ENCODE data around the gene CELSR1.
"Not testable (repeated sequence)": the region's sequence is repeated elsewhere in the genome, so short reads cannot be mapped to it uniquely, and the experiment has no call there.

CELSR1 gene

GRCh38 chr22:46415776-46416519 lies 121.5 kb downstream of the CELSR1 start:
- Mint-ChIP-seq H3K36me3 (no peaks in the 10 kb centered on the region), H3K27ac (no peak overlapping the region), H3K4me1 (no peaks in the 10 kb centered on the region), H3K27me3 (no peaks in the 10 kb centered on the region), H3K4me3 (no peak overlapping the region), H3K9me3 (no peaks in the 10 kb centered on the region)
- no peak for DNase-seq
- CTCF ChIA-PET = no interaction called here

GRCh38 chr22:46414704-46415103 lies 122.7 kb downstream of the CELSR1 start:
- Mint-ChIP-seq H3K36me3 (no peaks in the 10 kb centered on the region), H3K4me1 (no peaks in the 10 kb centered on the region), H3K4me3 (no peak overlapping the region), H3K27me3 (no peaks in the 10 kb centered on the region), H3K27ac (no peak overlapping the region), H3K9me3 (no peaks in the 10 kb centered on the region)
- DNase-seq = no peak
- CTCF ChIA-PET = no interaction called here

GRCh38 chr22:46413725-46414379 lies 123.6 kb downstream of the CELSR1 start:
- Mint-ChIP-seq H3K9me3 (no peaks in the 10 kb centered on the region), H3K27me3 (no peaks in the 10 kb centered on the region), H3K4me1 (no peaks in the 10 kb centered on the region), H3K36me3 (no peaks in the 10 kb centered on the region), H3K27ac (no peak overlapping the region), H3K4me3 (no peak overlapping the region)
- DNase-seq = no peak
- CTCF ChIA-PET = no interaction called here

GRCh38 chr22:46411347-46411746 lies 126.1 kb downstream of the CELSR1 start:
- Mint-ChIP-seq H3K9me3 (no peaks in the 10 kb centered on the region), H3K4me3 (no peak overlapping the region), H3K4me1 (no peaks in the 10 kb centered on the region), H3K27me3 (no peaks in the 10 kb centered on the region), H3K27ac (no peak overlapping the region), H3K36me3 (no peaks in the 10 kb centered on the region)
- CTCF ChIA-PET = no interaction called here
- DNase-seq = no peak

- Mint-ChIP-seq H3K9me3 (no peaks in the 10 kb centered on the region), H3K36me3 (no peaks in the 10 kb centered on the region), H3K4me1 (no peaks in the 10 kb centered on the region), H3K27me3 (no peaks in the 10 kb centered on the region), H3K4me3 (no peak overlapping the region), H3K27ac (no peak overlapping the region)
- no peak for DNase-seq
- CTCF ChIA-PET = no interaction called here
These were observed 127.1 kb downstream of the CELSR1 start for GRCh38 chr22:46410291-46410808.

GRCh38 chr22:46409631-46410210 lies 127.7 kb downstream of the CELSR1 start:
- DNase-seq = no peak
- Mint-ChIP-seq H3K4me1 (no peaks in the 10 kb centered on the region), H3K27ac (no peak overlapping the region), H3K9me3 (no peaks in the 10 kb centered on the region), H3K36me3 (no peaks in the 10 kb centered on the region), H3K27me3 (no peaks in the 10 kb centered on the region), H3K4me3 (no peak overlapping the region)
- CTCF ChIA-PET = no interaction called here

GRCh38 chr22:46408568-46409506 lies 128.6 kb downstream of the CELSR1 start:
- CTCF ChIA-PET = no interaction called here
- no peak for DNase-seq
- H3K9me3 Mint-ChIP-seq = no peaks in the 10 kb centered on the region
- no peak overlapping the region for H3K4me3 Mint-ChIP-seq
- no peaks in the 10 kb centered on the region for H3K36me3 Mint-ChIP-seq
- H3K27me3 Mint-ChIP-seq = no peaks in the 10 kb centered on the region
- no peaks in the 10 kb centered on the region for H3K4me1 Mint-ChIP-seq
- H3K27ac Mint-ChIP-seq = no peak overlapping the region

- no peaks in the 10 kb centered on the region for H3K4me1 Mint-ChIP-seq
- CTCF ChIA-PET = no interaction called here
- no peaks in the 10 kb centered on the region for H3K36me3 Mint-ChIP-seq
- no peak for DNase-seq
- no peaks in the 10 kb centered on the region for H3K27me3 Mint-ChIP-seq
- no peaks in the 10 kb centered on the region for H3K9me3 Mint-ChIP-seq
- no peak overlapping the region for H3K4me3 Mint-ChIP-seq
- H3K27ac Mint-ChIP-seq = no peak overlapping the region
These were observed 129.7 kb downstream of the CELSR1 start for GRCh38 chr22:46407748-46408147.

GRCh38 chr22:46406791-46407190 lies 130.6 kb downstream of the CELSR1 start:
- DNase-seq = no peak
- Mint-ChIP-seq H3K4me3 (no peak overlapping the region), H3K4me1 (no peaks in the 10 kb centered on the region), H3K27ac (no peak overlapping the region), H3K9me3 (no peaks in the 10 kb centered on the region), H3K27me3 (peaks cover 5% of the 10 kb centered on the region), H3K36me3 (no peaks in the 10 kb centered on the region)
- CTCF ChIA-PET = no interaction called here

GRCh38 chr22:46406349-46406748 lies 131.1 kb downstream of the CELSR1 start:
- Mint-ChIP-seq H3K4me3 (no peak overlapping the region), H3K9me3 (no peaks in the 10 kb centered on the region), H3K27ac (no peak overlapping the region), H3K27me3 (peaks cover 6% of the 10 kb centered on the region), H3K4me1 (no peaks in the 10 kb centered on the region), H3K36me3 (no peaks in the 10 kb centered on the region)
- no peak for DNase-seq
- CTCF ChIA-PET = no interaction called here

GRCh38 chr22:46405901-46406300 lies 131.5 kb downstream of the CELSR1 start:
- CTCF ChIA-PET = no interaction called here
- H3K4me3 Mint-ChIP-seq = no peak overlapping the region
- H3K27ac Mint-ChIP-seq = no peak overlapping the region
- no peak for DNase-seq
- no peaks in the 10 kb centered on the region for H3K4me1 Mint-ChIP-seq
- no peaks in the 10 kb centered on the region for H3K36me3 Mint-ChIP-seq
- no peaks in the 10 kb centered on the region for H3K9me3 Mint-ChIP-seq
- H3K27me3 Mint-ChIP-seq = peaks cover 6% of the 10 kb centered on the region

- DNase-seq, H3K4me1 Mint-ChIP-seq, H3K9me3 Mint-ChIP-seq, CTCF ChIA-PET, H3K27ac Mint-ChIP-seq, H3K4me3 Mint-ChIP-seq, H3K36me3 Mint-ChIP-seq: not testable (repeated sequence)
- peaks cover 14% of the 10 kb centered on the region for H3K27me3 Mint-ChIP-seq
These were observed 133.5 kb downstream of the CELSR1 start for GRCh38 chr22:46403880-46404279.

GRCh38 chr22:46402505-46402904 lies 134.9 kb downstream of the CELSR1 start:
- H3K4me1 Mint-ChIP-seq = peaks cover 2% of the 10 kb centered on the region

GRCh38 chr22:46401370-46401769 lies 136.1 kb downstream of the CELSR1 start:
- H3K27me3 Mint-ChIP-seq = peaks cover 14% of the 10 kb centered on the region
- no peak for DNase-seq
- H3K9me3 Mint-ChIP-seq = no peaks in the 10 kb centered on the region
- CTCF ChIA-PET = no interaction called here
- no peak overlapping the region for H3K27ac Mint-ChIP-seq
- H3K4me1 Mint-ChIP-seq = peaks cover 2% of the 10 kb centered on the region
- H3K36me3 Mint-ChIP-seq = no peaks in the 10 kb centered on the region
- no peak overlapping the region for H3K4me3 Mint-ChIP-seq

More at GRCh38 chr22:46402505-46402904, 134.9 kb downstream of the CELSR1 start:
- Mint-ChIP-seq H3K27me3 (peaks cover 14% of the 10 kb centered on the region), H3K36me3 (no peaks in the 10 kb centered on the region), H3K4me3 (no peak overlapping the region), H3K27ac (no peak overlapping the region), H3K9me3 (no peaks in the 10 kb centered on the region)
- no peak for DNase-seq
- CTCF ChIA-PET = no interaction called here

Data from activated naive CD4-positive, alpha-beta T cell treated with anti-CD3 and anti-CD28 coated beads, Interleukin-2, amount 10 ng/mL, durations not matched to agents 7 days and 5 days (primary cell).